GM12878 (cell line): ENCODE data around the gene CTCFL. TPM values are rescaled to one million over a fixed set of nuclear protein-coding genes. Genes with fewer than 3 reads are reported as not detected.

ENCODE experiments used
- ATAC-seq: fragments of 200-7000 bp; cut with Tn5 transposase; 3 replicates; pipeline ENCODE4 v1.9.1; 2020; ENCODE audit warnings: mild to moderate bottlenecking, moderate library complexity
- BruUV-seq: library from RNA; stranded (reverse); fragments of 400-500 nt; replicated peaks from 2 replicates; lab custom pipeline; 2021; lab: Mats Ljungman, UMichigan
- CTCF ChIA-PET: fragments of 300-600 bp; sonication (Branson Sonifier 250); formaldehyde crosslinking; extraction: SDS; loops from one replicate; lab custom pipeline; 2021; ENCODE audit warnings: inconsistent platforms; lab: Yijun Ruan, JAX
- POLR2A ChIA-PET: fragments of 350-600 bp; formaldehyde crosslinking; extraction: SDS; loops from one replicate; lab custom pipeline; 2021; ENCODE audit warnings: inconsistent platforms; lab: Charles Lee
- RAD21 ChIA-PET: fragments of 300-600 bp; sonication (Branson Sonifier 250); formaldehyde crosslinking; loops from one replicate; lab custom pipeline; 2023; ENCODE audit warnings: antibody characterized with exemption; ENCODE audit not compliant: unreplicated experiment; lab: Charles Lee
- SMC1A ChIA-PET: fragments of 300-600 bp; sonication (Branson Sonifier 250); formaldehyde crosslinking; loops from one replicate; lab custom pipeline; 2023; ENCODE audit not compliant: unreplicated experiment, uncharacterized antibody; lab: Charles Lee
- DNase-seq: peaks from one replicate; pipeline ENCODE4 v3.0.0-alpha.2; 2011; ENCODE audit warnings: low read depth, low spot score
- FAIRE-seq: peaks from 3 replicates; lab custom pipeline; 2011; peaks lifted over from hg19 to GRCh38; lab: Jason Lieb, UNC
- H2AFZ ChIP-seq: 2 replicates; pipeline ENCODE4 v1.6.0; 2011; ENCODE audit warnings: low read depth, low read length, control low read depth; ENCODE audit not compliant: control insufficient read depth
- H3K27ac ChIP-seq: 2 replicates; pipeline ENCODE4 v1.5.1; 2011; ENCODE audit warnings: control low read depth; ENCODE audit not compliant: control insufficient read depth, insufficient read depth
- H3K27me3 ChIP-seq, 2 experiments: replicated peaks in 1 of 2; 2 replicates each; pipeline versions ENCODE4 v1.6.0 to v1.6.1; 2011; ENCODE audit warnings: low read length in 1 of 2; ENCODE audit not compliant: control insufficient read depth in 2 of 2, insufficient read depth in 2 of 2
- H3K36me3 ChIP-seq, 2 experiments: 2 replicates each; pipeline ENCODE4 v1.5.1; 2011; ENCODE audit warnings: low read length in 1 of 2; ENCODE audit not compliant: control insufficient read depth in 2 of 2, insufficient read depth in 2 of 2
- H3K4me1 ChIP-seq: 2 replicates; pipeline ENCODE4 v1.6.1; 2011; ENCODE audit warnings: mild to moderate bottlenecking, low read length, moderate library complexity, mixed read lengths; ENCODE audit not compliant: control insufficient read depth, insufficient read depth
- H3K4me2 ChIP-seq: 2 replicates; pipeline ENCODE4 v1.6.0; 2011; ENCODE audit warnings: control low read depth; ENCODE audit not compliant: control insufficient read depth, insufficient read depth
- H3K4me3 ChIP-seq: fragments of 200-600 bp; sonication (generic); 2 replicates; pipeline ENCODE4 v1.5.1; 2016
- H3K79me2 ChIP-seq: 2 replicates; pipeline ENCODE4 v1.6.0; 2011; ENCODE audit warnings: low read length; ENCODE audit not compliant: control insufficient read depth, insufficient read depth
- H3K9ac ChIP-seq: 2 replicates; pipeline ENCODE4 v1.8.0; 2011; ENCODE audit warnings: low read length, control low read depth, mixed read lengths; ENCODE audit not compliant: control insufficient read depth, insufficient read depth
- H3K9me3 ChIP-seq: replicated peaks from 3 replicates; pipeline ENCODE4 v1.5.1; 2011; ENCODE audit warnings: mild to moderate bottlenecking, low read length; ENCODE audit not compliant: control insufficient read depth, insufficient read depth
- H4K20me1 ChIP-seq: 2 replicates; pipeline ENCODE4 v1.6.0; 2011; ENCODE audit not compliant: control insufficient read depth, insufficient read depth
- CEBPB ChIP-seq, 2 experiments: fragments of 150-350 bp in 1 of 2; IDR thresholded peaks; 2 replicates each; pipeline ENCODE4 v1.6.1; 2012 to 2014; ENCODE audit warnings: low read depth in 2 of 2, low read length in 2 of 2, borderline replicate concordance in 1 of 2, inconsistent platforms in 1 of 2
- E2F8 ChIP-seq: fragments of 450-650 bp; IDR thresholded peaks from 2 replicates; pipeline ENCODE4 v1.6.1; 2018; ENCODE audit warnings: mild to moderate bottlenecking, low read depth, moderate library complexity; ENCODE audit not compliant: partially characterized antibody
- HDAC6 ChIP-seq: fragments of 200-600 bp; sonication (generic); IDR thresholded peaks from one replicate; pipeline ENCODE4 v1.8.0; 2017; ENCODE audit warnings: antibody characterized with exemption; ENCODE audit not compliant: unreplicated experiment
- HSF1 ChIP-seq: fragments of 150-350 bp; IDR thresholded peaks from 2 replicates; pipeline ENCODE4 v1.6.1; 2014; ENCODE audit warnings: mild to moderate bottlenecking, low read depth, low read length
- JUNB ChIP-seq: IDR thresholded peaks from 2 replicates; pipeline ENCODE4 v1.6.1; 2016; ENCODE audit warnings: antibody characterized with exemption, mild to moderate bottlenecking
- JUND ChIP-seq: IDR thresholded peaks from 2 replicates; pipeline ENCODE4 v1.6.1; 2012; ENCODE audit warnings: low read depth, mild to moderate bottlenecking, low read length, improper control_type of control experiment, moderate library complexity
- MYB ChIP-seq: fragments of 150-350 bp; IDR thresholded peaks from 2 replicates; pipeline ENCODE4 v1.6.1; 2014; ENCODE audit warnings: mild to moderate bottlenecking, low read depth, low read length, borderline replicate concordance
- NFIC ChIP-seq: IDR thresholded peaks from 2 replicates; pipeline ENCODE4 v1.6.1; 2012; ENCODE audit warnings: low read depth, mild to moderate bottlenecking, inconsistent platforms, low read length, moderate library complexity
- NR2F1 ChIP-seq: fragments of 450-650 bp; conservative IDR thresholded peaks from 2 replicates; pipeline ENCODE4 v1.6.1; 2017; ENCODE audit warnings: mild to moderate bottlenecking
- SIN3A ChIP-seq: IDR thresholded peaks from 2 replicates; pipeline ENCODE4 v1.6.1; 2012; ENCODE audit warnings: low read depth, low read length, improper control_type of control experiment
- SREBF2 ChIP-seq: IDR thresholded peaks from 2 replicates; pipeline ENCODE4 v1.6.1; 2012; ENCODE audit warnings: mild to moderate bottlenecking, low read length
- STAT1 ChIP-seq: fragments of 450-650 bp; conservative IDR thresholded peaks from 2 replicates; pipeline ENCODE4 v1.6.1; 2014; ENCODE audit warnings: antibody characterized with exemption, mild to moderate bottlenecking
- WRNIP1 ChIP-seq: IDR thresholded peaks from 2 replicates; pipeline ENCODE4 v1.6.1; 2011; ENCODE audit warnings: low read depth, low read length, improper control_type of control experiment, borderline replicate concordance
- YY1 ChIP-seq: IDR thresholded peaks from 2 replicates; pipeline ENCODE4 v1.6.1; 2011; ENCODE audit warnings: low read depth, mild to moderate bottlenecking, low read length
- WGBS: methylation state at CpG from one replicate; pipeline ENCODE4 v1.1.6; 2016; ENCODE audit warnings: low lambda C conversion rate; ENCODE audit not compliant: insufficient replicate concordance, insufficient coverage; ENCODE audit errors: missing lambda C conversion rate; 5-methylcytosine and 5-hydroxymethylcytosine counted together
- in situ Hi-C: fragments of 300-500 bp; cut with MboI; formaldehyde crosslinking; loops from 9 replicates; pipeline ENCODE4 v1.14.3; 2018; ENCODE audit warnings: mixed read lengths
- intact Hi-C: fragments of 100-400 bp; cut with micrococcal nuclease; formaldehyde crosslinking; loops from one replicate; pipeline ENCODE4 v1.14.2; 2022; ENCODE audit not compliant: unreplicated experiment
- polyA plus RNA-seq, 11 experiments: library from polyadenylated mRNA; depleted of rRNA in 4 of 11; unstranded in 6 of 11; stranded (reverse) in 5 of 11; fragments of >200 nt; fragmentation: Nextera tagmentation in 4 of 11; fragmentation: Illumina TruSeq in 1 of 11; extraction: Ambion mirVana in 4 of 11; extraction: Trizol in 1 of 11; gene quantifications; 1 replicate in 1 of 11; 2 replicates in 10 of 11; pipeline versions ENCODE4 v1.2.1 to v1.2.3, GENCODE V29; 2011 to 2016; ENCODE audit warnings: inconsistent platforms in 2 of 11, missing spikeins in 2 of 11, low read depth in 1 of 11
- total RNA-seq, 4 experiments: library from RNA; depleted of rRNA in 3 of 4; stranded (reverse); fragments of >200 nt in 3 of 4; fragmentation: Illumina TruSeq in 1 of 4; extraction: Trizol in 1 of 4; gene quantifications; 2 replicates each; pipeline versions ENCODE4 v1.2.1 to v1.2.3, GENCODE V29; 2013 to 2021
- TF ChIP-seq, protein P1 (sequence below): fragments of 450-650 bp; IDR thresholded peaks from 2 replicates; pipeline ENCODE4 v1.6.1; 2017; ENCODE audit warnings: antibody characterized with exemption, mild to moderate bottlenecking, moderate library complexity

Gene CTCFL
- total and polyA plus RNA-seq, 10 of the 15 experiments (the other 5 are each of a cell fraction or from before 2014, with no cell fraction given), result 0.06 to 0.20 (median 0.11) TPM; not detected in 4

- TF ChIP-seq, protein P1, sequence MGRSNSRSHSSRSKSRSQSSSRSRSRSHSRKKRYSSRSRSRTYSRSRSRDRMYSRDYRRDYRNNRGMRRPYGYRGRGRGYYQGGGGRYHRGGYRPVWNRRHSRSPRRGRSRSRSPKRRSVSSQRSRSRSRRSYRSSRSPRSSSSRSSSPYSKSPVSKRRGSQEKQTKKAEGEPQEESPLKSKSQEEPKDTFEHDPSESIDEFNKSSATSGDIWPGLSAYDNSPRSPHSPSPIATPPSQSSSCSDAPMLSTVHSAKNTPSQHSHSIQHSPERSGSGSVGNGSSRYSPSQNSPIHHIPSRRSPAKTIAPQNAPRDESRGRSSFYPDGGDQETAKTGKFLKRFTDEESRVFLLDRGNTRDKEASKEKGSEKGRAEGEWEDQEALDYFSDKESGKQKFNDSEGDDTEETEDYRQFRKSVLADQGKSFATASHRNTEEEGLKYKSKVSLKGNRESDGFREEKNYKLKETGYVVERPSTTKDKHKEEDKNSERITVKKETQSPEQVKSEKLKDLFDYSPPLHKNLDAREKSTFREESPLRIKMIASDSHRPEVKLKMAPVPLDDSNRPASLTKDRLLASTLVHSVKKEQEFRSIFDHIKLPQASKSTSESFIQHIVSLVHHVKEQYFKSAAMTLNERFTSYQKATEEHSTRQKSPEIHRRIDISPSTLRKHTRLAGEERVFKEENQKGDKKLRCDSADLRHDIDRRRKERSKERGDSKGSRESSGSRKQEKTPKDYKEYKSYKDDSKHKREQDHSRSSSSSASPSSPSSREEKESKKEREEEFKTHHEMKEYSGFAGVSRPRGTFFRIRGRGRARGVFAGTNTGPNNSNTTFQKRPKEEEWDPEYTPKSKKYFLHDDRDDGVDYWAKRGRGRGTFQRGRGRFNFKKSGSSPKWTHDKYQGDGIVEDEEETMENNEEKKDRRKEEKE, result no peak
- TF ChIP-seq SIN3A (no peak), STAT1 (no peak)
Observed at GRCh38 chr20:57559658-57560553, 35.0 kb upstream of the CTCFL start (continued).

DNA sequence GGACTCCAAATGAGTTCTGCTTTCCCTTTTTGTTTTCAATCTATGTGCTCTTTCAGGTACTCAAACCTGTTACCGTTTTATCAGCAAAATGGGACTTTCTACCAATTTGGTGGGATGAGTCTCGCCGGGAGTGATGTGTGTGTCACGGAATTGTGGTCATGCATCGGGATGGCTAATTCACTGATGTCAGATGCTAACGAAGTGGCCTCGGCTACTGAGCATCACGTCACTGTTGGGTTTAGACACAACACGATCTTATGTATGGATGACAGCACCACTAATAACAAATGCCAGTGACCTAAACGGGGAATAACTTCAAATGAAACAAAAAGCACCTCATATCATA is 34.3 kb upstream of the CTCFL start:
- ChIA-PET RAD21 (no interaction called here), SMC1A (no interaction called here), CTCF (interaction anchor here (0.6 kb wide), 1 partner anchor 37 kb away, joined by 3 read pairs; no protein-coding TSS in a partner anchor), POLR2A (no interaction called here)
- in situ Hi-C loops (no loop called here), intact Hi-C loops (no loop called here)
- ATAC-seq (no peak), DNase-seq (no peak), FAIRE-seq (no peak)
- no peaks in the 10 kb centered on the region for H3K4me1 ChIP-seq
- no peak overlapping the region for H3K27ac ChIP-seq
- H3K79me2 ChIP-seq, result no peaks in the 10 kb centered on the region
- no TSS peak for BruUV-seq
- 37% methylated on average over 10 of the region's 10 CpGs for WGBS
- no peaks in the 10 kb centered on the region for H3K36me3 ChIP-seq
- no peak overlapping the region for H3K9ac ChIP-seq
- no peak overlapping the region for H3K4me3 ChIP-seq
- H3K4me2 ChIP-seq, result no peak overlapping the region
- peaks cover 6 to 9% of the 10 kb centered on the region in 2 experiments; a peak in 3 of 4 replicates for H3K27me3 ChIP-seq
- no peak overlapping the region for H2AFZ ChIP-seq
- no peaks in the 10 kb centered on the region; the same call in 1 of the 2 replicates for H4K20me1 ChIP-seq
- H3K9me3 ChIP-seq, result no peaks in the 10 kb centered on the region
- TF ChIP-seq MYB, result no peak
- TF ChIP-seq HSF1, result no peak
- TF ChIP-seq CEBPB (IDR thresholded peaks at IDR 0.05; ENCODE audit: borderline replicate concordance in 1 of 2, low read depth in 2 of 2, low read length in 2 of 2), result no peak
- no peak for TF ChIP-seq NR2F1
- TF ChIP-seq NFIC, result no peak
- no peak for TF ChIP-seq JUNB
- TF ChIP-seq YY1, result no peak
- no peak for TF ChIP-seq JUND
- no peak for TF ChIP-seq E2F8
- no peak for TF ChIP-seq WRNIP1
- TF ChIP-seq SREBF2, result no peak
- no peak for TF ChIP-seq HDAC6
